Measurements from ENCODE around the gene PRKG1. TPM values are rescaled to one million over a fixed set of nuclear protein-coding genes. Genes with fewer than 3 reads are reported as not detected.
"Not testable (repeated sequence)": the region's sequence is repeated elsewhere in the genome, so short reads cannot be mapped to it uniquely, and the experiment has no call there.

The PRKG1 gene
- total RNA-seq, 1 experiment from 2014 or later, result 10.4 TPM

- H2BK12ac ChIP-seq (ENCODE audit: insufficient read length, low read depth, low read length), result no peak overlapping the region
- WGBS (ENCODE audit: extremely low coverage, insufficient read length, low lambda C conversion rate), result no CpG with 5 or more reads among the region's 1 CpG
- H3K4me3 Mint-ChIP-seq, result no peak overlapping the region
- H4K8ac ChIP-seq (replicated peaks; ENCODE audit: insufficient read length, low read depth, low read length), result no peak overlapping the region
- H3K18ac ChIP-seq (ENCODE audit: insufficient read length, low read depth, low read length), result no peak overlapping the region
- no peak overlapping the region for H3K14ac ChIP-seq (ENCODE audit: insufficient read depth, low read length)
- H4K91ac ChIP-seq (ENCODE audit: insufficient read length, low read depth, low read length), result no peak overlapping the region
- peaks cover 0 to 5% (median 0%) of the 10 kb centered on the region in 3 experiments; a peak in 2 of 7 replicates for H3K36me3 Mint-ChIP-seq (ENCODE audit: insufficient read depth in 1 of 3, low read depth in 3 of 3)
- H3K9ac ChIP-seq (ENCODE audit: extremely low read depth, insufficient read length, low read length), result no peak overlapping the region
- H3K4me1 ChIP-seq (ENCODE audit: insufficient read depth, low read length), result peaks cover 8% of the 10 kb centered on the region
- H2BK5ac ChIP-seq (ENCODE audit: insufficient read length, low read length), result no peak overlapping the region
- H3K4ac ChIP-seq (ENCODE audit: low read depth, low read length), result no peak overlapping the region
- H2BK15ac ChIP-seq (ENCODE audit: low read depth, low read length), result no peak overlapping the region
- H3K23me2 ChIP-seq (ENCODE audit: insufficient read length, low read depth, low read length, poor library complexity, severe bottlenecking), result no peaks in the 10 kb centered on the region
- no peak overlapping the region for H3K27ac Mint-ChIP-seq
- no peak for DNase-seq
- no peak overlapping the region for H3K56ac ChIP-seq (ENCODE audit: insufficient read length, low read depth, low read length)
- H3K79me1 ChIP-seq (ENCODE audit: insufficient read depth, low read depth, low read length, poor library complexity, severe bottlenecking), result no peaks in the 10 kb centered on the region
- H3K27me3 Mint-ChIP-seq (ENCODE audit: low read depth), result no peaks in the 10 kb centered on the region; the same call in 1 of the 2 replicates
- no peak overlapping the region for H3K4me2 ChIP-seq (ENCODE audit: insufficient read depth, insufficient read length, low read length)
- no peak overlapping the region for H2BK120ac ChIP-seq (ENCODE audit: low read depth, low read length, poor library complexity, severe bottlenecking)
- H3K27ac ChIP-seq (ENCODE audit: insufficient read length, low read depth, low read length), result no peak overlapping the region
- H4K5ac ChIP-seq (ENCODE audit: insufficient read length, low read depth, low read length), result no peak overlapping the region
- H3K4me1 Mint-ChIP-seq, result peaks cover 21 to 24% of the 10 kb centered on the region in 2 experiments
- H2BK20ac ChIP-seq (ENCODE audit: low read depth, low read length, poor library complexity, severe bottlenecking), result no peak overlapping the region
- no peak overlapping the region for H3K23ac ChIP-seq (ENCODE audit: insufficient read length, low read depth, low read length)
- H3T11ph ChIP-seq (ENCODE audit: low read length), result no peak overlapping the region
- no peaks in the 10 kb centered on the region for H3K79me2 ChIP-seq (ENCODE audit: insufficient read depth, low read length)
- no peak for TF ChIP-seq CTCF (conservative IDR thresholded peaks at IDR 0.05)
- no peaks in the 10 kb centered on the region; a peak in 1 of 5 replicates for H3K9me3 Mint-ChIP-seq
- H2AK5ac ChIP-seq (ENCODE audit: insufficient read length, low read length), result no peak overlapping the region
- H2AFZ ChIP-seq (ENCODE audit: low read length), result no peak overlapping the region
- no peaks in the 10 kb centered on the region for H4K20me1 ChIP-seq (ENCODE audit: control insufficient read depth, insufficient read depth, insufficient read length)
- H3K27me3 ChIP-seq (ENCODE audit: insufficient read depth, low read length), result no peaks in the 10 kb centered on the region
- H3K9me3 ChIP-seq (ENCODE audit: control insufficient read depth, low read depth, low read length), result no peaks in the 10 kb centered on the region
Measured at GRCh38 chr10:51206500-51206899, 132.2 kb downstream of the PRKG1 start.

GRCh38 chr10:51212937-51213336, 138.7 kb downstream of the PRKG1 start:
- not testable (repeated sequence) for H3K4ac ChIP-seq (ENCODE audit: low read depth, low read length); H2BK20ac ChIP-seq (ENCODE audit: low read depth, low read length, poor library complexity, severe bottlenecking)
- no CpG with 5 or more reads among the region's 5 CpGs for WGBS (ENCODE audit: extremely low coverage, insufficient read length, low lambda C conversion rate)

More at GRCh38 chr10:51212937-51213336, 138.7 kb downstream of the PRKG1 start:
- H3K23ac ChIP-seq (ENCODE audit: insufficient read length, low read depth, low read length); H3K23me2 ChIP-seq (ENCODE audit: insufficient read length, low read depth, low read length, poor library complexity, severe bottlenecking); H4K5ac ChIP-seq (ENCODE audit: insufficient read length, low read depth, low read length); H3K14ac ChIP-seq (ENCODE audit: insufficient read depth, low read length); H3K4me2 ChIP-seq (ENCODE audit: insufficient read depth, insufficient read length, low read length); H2AK5ac ChIP-seq (ENCODE audit: insufficient read length, low read length); H3K79me1 ChIP-seq (ENCODE audit: insufficient read depth, low read depth, low read length, poor library complexity, severe bottlenecking); H2BK15ac ChIP-seq (ENCODE audit: low read depth, low read length); H4K8ac ChIP-seq (replicated peaks; ENCODE audit: insufficient read length, low read depth, low read length); DNase-seq; H3T11ph ChIP-seq (ENCODE audit: low read length); H3K9ac ChIP-seq (ENCODE audit: extremely low read depth, insufficient read length, low read length); H3K56ac ChIP-seq (ENCODE audit: insufficient read length, low read depth, low read length); H3K4me3 Mint-ChIP-seq; H2BK12ac ChIP-seq (ENCODE audit: insufficient read length, low read depth, low read length); H3K36me3 Mint-ChIP-seq (ENCODE audit: insufficient read depth in 1 of 3, low read depth in 3 of 3); H2BK5ac ChIP-seq (ENCODE audit: insufficient read length, low read length); H3K18ac ChIP-seq (ENCODE audit: insufficient read length, low read depth, low read length); H2BK120ac ChIP-seq (ENCODE audit: low read depth, low read length, poor library complexity, severe bottlenecking); H4K91ac ChIP-seq (ENCODE audit: insufficient read length, low read depth, low read length); H3K9me3 Mint-ChIP-seq; H4K20me1 ChIP-seq (ENCODE audit: control insufficient read depth, insufficient read depth, insufficient read length); H3K27ac ChIP-seq (ENCODE audit: insufficient read length, low read depth, low read length); H3K27me3 Mint-ChIP-seq (ENCODE audit: low read depth); H3K4me1 ChIP-seq (ENCODE audit: insufficient read depth, low read length); H3K9me3 ChIP-seq (ENCODE audit: control insufficient read depth, low read depth, low read length); H3K79me2 ChIP-seq (ENCODE audit: insufficient read depth, low read length); H3K27ac Mint-ChIP-seq; H3K27me3 ChIP-seq (ENCODE audit: insufficient read depth, low read length); H2AFZ ChIP-seq (ENCODE audit: low read length): not testable (repeated sequence)
- peaks cover 24 to 31% of the 10 kb centered on the region in 2 experiments for H3K4me1 Mint-ChIP-seq

Measured in H9 (cell line).